Measurements from ENCODE around the gene MYL10.
"Not testable (repeated sequence)": the region's sequence is repeated elsewhere in the genome, so short reads cannot be mapped to it uniquely, and the experiment has no call there.

MYL10 gene

GRCh38 chr7:101650579-101651081 is 21.5 kb upstream of the MYL10 start:
- no peak for DNase-seq

- DNase-seq, result not testable (repeated sequence)
Measured at GRCh38 chr7:101647876-101648275, 18.8 kb upstream of the MYL10 start.

- no peak for DNase-seq
Measured at GRCh38 chr7:101645951-101646350, 16.9 kb upstream of the MYL10 start.

- DNase-seq, result no peak
Measured at GRCh38 chr7:101644879-101645278, 15.8 kb upstream of the MYL10 start.

- not testable (repeated sequence) for DNase-seq
Measured at GRCh38 chr7:101639127-101639526, 10.0 kb upstream of the MYL10 start.

GRCh38 chr7:101636822-101637623 is 7.9 kb upstream of the MYL10 start:
- no peak for DNase-seq

- DNase-seq, result no peak
Measured at GRCh38 chr7:101635484-101635883, 6.4 kb upstream of the MYL10 start.

GRCh38 chr7:101634196-101634717 is 5.2 kb upstream of the MYL10 start:
- DNase-seq, result no peak

- no peak for DNase-seq
Measured at GRCh38 chr7:101633511-101633910, 4.4 kb upstream of the MYL10 start.

- DNase-seq, result no peak
Measured at GRCh38 chr7:101632641-101633040, 3.5 kb upstream of the MYL10 start.

- DNase-seq, result no peak
Measured at GRCh38 chr7:101631224-101631714, 2.2 kb upstream of the MYL10 start.

GRCh38 chr7:101630591-101630990 is 1.5 kb upstream of the MYL10 start:
- no peak for DNase-seq

GRCh38 chr7:101628522-101628921 is 574 bp downstream of the MYL10 start:
- no peak for DNase-seq

GRCh38 chr7:101626758-101627157 is 2.3 kb downstream of the MYL10 start:
- no peak for DNase-seq

- no peak for DNase-seq
Measured at GRCh38 chr7:101626069-101626671, 2.9 kb downstream of the MYL10 start.

GRCh38 chr7:101625031-101625791 is 3.9 kb downstream of the MYL10 start:
- DNase-seq, result no peak

- DNase-seq, result no peak
Measured at GRCh38 chr7:101624246-101625001, 4.7 kb downstream of the MYL10 start.

GRCh38 chr7:101622609-101623173 is 6.4 kb downstream of the MYL10 start:
- DNase-seq, result no peak

GRCh38 chr7:101620991-101621390 is 8.1 kb downstream of the MYL10 start:
- DNase-seq, result no peak

- DNase-seq, result no peak
Measured at GRCh38 chr7:101620395-101620794, 8.7 kb downstream of the MYL10 start.

GRCh38 chr7:101618916-101619315 is 10.2 kb downstream of the MYL10 start:
- DNase-seq, result no peak

- DNase-seq, result no peak
Measured at GRCh38 chr7:101618207-101618839, 10.8 kb downstream of the MYL10 start.
